Measurements from ENCODE around the gene EFNA5. TPM values are rescaled to one million over a fixed set of nuclear protein-coding genes. Genes with fewer than 3 reads are reported as not detected.

EFNA5 gene
- total RNA-seq, 1 experiment from 2014 or later, result 42.7 TPM

DNA sequence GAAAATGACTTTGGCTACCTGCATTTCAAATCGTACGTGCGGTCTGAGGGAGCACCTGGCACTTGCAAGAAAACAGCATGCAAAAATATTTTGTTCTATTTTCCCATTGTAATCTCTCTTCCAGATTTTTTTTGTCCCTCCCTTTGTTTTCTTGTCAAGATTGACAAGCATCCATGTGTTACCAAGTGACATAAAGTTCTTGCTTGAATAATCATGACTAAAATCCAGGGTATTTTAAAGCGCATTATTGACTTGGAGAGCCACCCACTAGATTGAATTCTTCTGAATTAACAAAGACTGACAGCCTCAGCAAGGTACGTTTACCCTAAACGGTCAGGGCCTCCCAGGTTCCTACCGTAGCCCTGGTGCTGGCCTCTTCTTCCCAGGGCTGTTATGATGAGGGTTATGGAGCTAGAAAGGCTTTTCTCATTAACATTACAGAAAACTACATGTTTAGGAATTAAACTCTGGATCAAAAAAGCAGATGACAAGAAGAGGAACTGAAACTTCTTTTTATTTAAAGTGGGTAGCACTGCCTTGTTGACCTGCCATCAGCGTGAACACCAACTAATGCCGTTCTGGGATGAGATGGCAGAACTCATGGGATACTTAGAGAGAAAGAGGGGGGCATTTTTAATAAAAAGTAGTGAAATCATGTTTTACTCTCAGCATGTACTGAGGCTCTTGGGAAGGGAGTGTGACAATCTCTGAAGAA lies 297.0 kb downstream of the EFNA5 start:
- TF ChIP-seq, protein P1, sequence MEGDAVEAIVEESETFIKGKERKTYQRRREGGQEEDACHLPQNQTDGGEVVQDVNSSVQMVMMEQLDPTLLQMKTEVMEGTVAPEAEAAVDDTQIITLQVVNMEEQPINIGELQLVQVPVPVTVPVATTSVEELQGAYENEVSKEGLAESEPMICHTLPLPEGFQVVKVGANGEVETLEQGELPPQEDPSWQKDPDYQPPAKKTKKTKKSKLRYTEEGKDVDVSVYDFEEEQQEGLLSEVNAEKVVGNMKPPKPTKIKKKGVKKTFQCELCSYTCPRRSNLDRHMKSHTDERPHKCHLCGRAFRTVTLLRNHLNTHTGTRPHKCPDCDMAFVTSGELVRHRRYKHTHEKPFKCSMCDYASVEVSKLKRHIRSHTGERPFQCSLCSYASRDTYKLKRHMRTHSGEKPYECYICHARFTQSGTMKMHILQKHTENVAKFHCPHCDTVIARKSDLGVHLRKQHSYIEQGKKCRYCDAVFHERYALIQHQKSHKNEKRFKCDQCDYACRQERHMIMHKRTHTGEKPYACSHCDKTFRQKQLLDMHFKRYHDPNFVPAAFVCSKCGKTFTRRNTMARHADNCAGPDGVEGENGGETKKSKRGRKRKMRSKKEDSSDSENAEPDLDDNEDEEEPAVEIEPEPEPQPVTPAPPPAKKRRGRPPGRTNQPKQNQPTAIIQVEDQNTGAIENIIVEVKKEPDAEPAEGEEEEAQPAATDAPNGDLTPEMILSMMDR (conservative IDR thresholded peaks at IDR 0.05), result no peak
- TF ChIP-seq EZH2 (IDR thresholded peaks at IDR 0.05; ENCODE audit: low read depth), result no peak
- H3F3A ChIP-seq (ENCODE audit: insufficient read depth, low read depth), result peaks cover 7% of the 10 kb centered on the region
- no peak for DNase-seq
- intact Hi-C loops (cut with micrococcal nuclease; ENCODE audit: unreplicated experiment), result no loop called here
- no peaks in the 10 kb centered on the region for H4K20me1 ChIP-seq (ENCODE audit: insufficient read depth)
- H3K79me2 ChIP-seq (ENCODE audit: low read depth), result no peaks in the 10 kb centered on the region
- no peak overlapping the region for H3K4me3 ChIP-seq
- H3K4me1 ChIP-seq (replicated peaks; ENCODE audit: insufficient read depth), result no peaks in the 10 kb centered on the region
- H2AFZ ChIP-seq, result no peak overlapping the region
- peaks cover 7% of the 10 kb centered on the region; the same call in 1 of the 2 replicates for H3K36me3 ChIP-seq (ENCODE audit: low read depth)
- no peaks in the 10 kb centered on the region for H3K9me3 ChIP-seq (ENCODE audit: insufficient read depth, low read depth)
- BruUV-seq (replicated peaks), result no TSS peak
- H3K27me3 ChIP-seq (ENCODE audit: insufficient read depth, low read depth), result no peaks in the 10 kb centered on the region
- ChIA-PET CTCF (no interaction called here), POLR2A (ENCODE audit: unreplicated experiment) (no interaction called here)
- no peak overlapping the region for H3K27ac ChIP-seq
- no peak overlapping the region for H3K4me2 ChIP-seq
- H3K9me2 ChIP-seq (ENCODE audit: insufficient read depth), result no peaks in the 10 kb centered on the region

DNA sequence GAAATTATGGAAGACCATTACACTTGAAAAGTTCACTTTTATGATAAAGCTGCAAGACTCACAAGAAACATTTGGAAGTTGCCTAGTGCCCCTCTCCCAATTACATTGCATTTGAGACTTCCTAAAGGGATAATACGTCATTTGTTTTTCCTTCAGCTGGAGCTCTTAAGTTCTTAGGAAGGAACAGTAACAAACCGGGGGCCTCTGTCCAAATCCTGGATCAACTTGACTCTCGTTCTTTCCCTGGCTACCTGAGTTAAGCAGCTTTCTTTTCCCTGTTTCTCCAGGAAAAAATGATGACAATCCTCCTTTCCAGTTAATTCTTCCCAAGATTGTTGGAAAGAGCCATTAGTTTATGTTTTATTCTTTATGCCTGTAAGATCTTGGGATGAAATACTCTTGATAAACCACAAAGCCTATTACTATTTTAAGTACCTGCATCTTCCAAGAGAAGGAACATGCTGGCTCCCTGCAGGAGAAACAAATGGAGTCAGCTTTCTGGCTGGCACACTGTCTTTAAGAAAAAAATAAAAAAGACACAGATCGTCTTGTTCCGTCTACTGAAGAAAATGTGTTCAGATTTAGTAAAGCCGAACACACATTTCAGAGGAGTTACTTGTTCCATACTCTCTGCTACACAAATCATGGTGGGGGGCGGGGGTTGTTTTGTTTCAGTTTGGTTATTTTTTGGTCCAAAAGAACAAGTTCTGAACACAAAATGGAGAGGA lies 297.9 kb downstream of the EFNA5 start:
- no peaks in the 10 kb centered on the region for H3K79me2 ChIP-seq (ENCODE audit: low read depth)
- peaks cover 7% of the 10 kb centered on the region for H3F3A ChIP-seq (ENCODE audit: insufficient read depth, low read depth)
- no peaks in the 10 kb centered on the region for H4K20me1 ChIP-seq (ENCODE audit: insufficient read depth)
- H2AFZ ChIP-seq, result no peak overlapping the region
- TSS peak; percentile 6 for BruUV-seq (replicated peaks)
- H3K27ac ChIP-seq, result no peak overlapping the region
- ChIA-PET POLR2A (ENCODE audit: unreplicated experiment) (no interaction called here), CTCF (no interaction called here)
- no peak for DNase-seq
- no peaks in the 10 kb centered on the region for H3K9me3 ChIP-seq (ENCODE audit: insufficient read depth, low read depth)
- no peaks in the 10 kb centered on the region for H3K9me2 ChIP-seq (ENCODE audit: insufficient read depth)
- intact Hi-C loops (cut with micrococcal nuclease; ENCODE audit: unreplicated experiment), result no loop called here
- TF ChIP-seq, protein P1 (conservative IDR thresholded peaks at IDR 0.05), result no peak
- TF ChIP-seq EZH2 (IDR thresholded peaks at IDR 0.05; ENCODE audit: low read depth), result no peak
- no peaks in the 10 kb centered on the region for H3K27me3 ChIP-seq (ENCODE audit: insufficient read depth, low read depth)
- no peaks in the 10 kb centered on the region for H3K4me1 ChIP-seq (replicated peaks; ENCODE audit: insufficient read depth)
- H3K4me2 ChIP-seq, result no peak overlapping the region
- no peak overlapping the region for H3K4me3 ChIP-seq
- no peaks in the 10 kb centered on the region for H3K36me3 ChIP-seq (ENCODE audit: low read depth)

DNA sequence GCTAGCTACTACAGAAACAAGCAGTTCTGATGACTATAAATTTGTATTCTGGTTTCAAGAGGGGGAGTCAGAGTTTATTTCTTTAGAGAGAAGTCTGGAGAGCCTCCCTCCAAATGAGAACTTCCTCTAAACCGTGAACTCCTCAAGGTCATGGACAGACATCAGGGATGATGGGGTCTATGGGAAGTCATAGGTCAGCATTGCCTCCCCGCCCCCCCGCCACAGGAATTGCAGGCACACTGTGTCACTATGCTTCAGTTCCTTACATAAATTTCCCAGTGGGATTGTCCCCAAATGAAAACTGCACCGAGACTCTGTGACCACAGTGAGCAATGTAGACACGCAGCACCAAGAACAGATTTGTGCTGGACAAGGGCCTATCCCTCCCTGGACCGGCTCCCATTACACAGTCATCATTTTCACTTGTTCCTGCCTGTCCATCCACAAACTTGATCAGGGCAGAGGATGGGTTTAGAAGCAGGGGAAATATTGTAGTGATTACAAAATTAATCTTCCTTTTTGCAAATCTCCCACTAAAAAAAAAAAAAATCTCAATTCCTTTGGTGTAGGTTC lies 300.3 kb downstream of the EFNA5 start:
- Histone ChIP-seq H3K79me2 (ENCODE audit: low read depth) (no peaks in the 10 kb centered on the region), H3K4me1 (replicated peaks; ENCODE audit: insufficient read depth) (no peaks in the 10 kb centered on the region), H3K27me3 (ENCODE audit: insufficient read depth, low read depth) (no peaks in the 10 kb centered on the region), H4K20me1 (ENCODE audit: insufficient read depth) (no peaks in the 10 kb centered on the region), H3K4me2 (no peak overlapping the region), H2AFZ (no peak overlapping the region), H3K36me3 (ENCODE audit: low read depth) (no peaks in the 10 kb centered on the region), H3K27ac (no peak overlapping the region), H3K9me2 (ENCODE audit: insufficient read depth) (no peaks in the 10 kb centered on the region), H3F3A (ENCODE audit: insufficient read depth, low read depth) (no peaks in the 10 kb centered on the region), H3K4me3 (no peak overlapping the region), H3K9me3 (ENCODE audit: insufficient read depth, low read depth) (no peaks in the 10 kb centered on the region)
- ChIA-PET POLR2A (ENCODE audit: unreplicated experiment) (no interaction called here), CTCF (no interaction called here)
- BruUV-seq (replicated peaks), result no TSS peak
- TF ChIP-seq, protein P1 (conservative IDR thresholded peaks at IDR 0.05), result no peak
- no peak for TF ChIP-seq EZH2 (IDR thresholded peaks at IDR 0.05; ENCODE audit: low read depth)
- intact Hi-C loops (cut with micrococcal nuclease; ENCODE audit: unreplicated experiment), result no loop called here
- no peak for DNase-seq

All from PC-9 (cell line).